Measurements from ENCODE around the gene MYEOV. TPM values are rescaled to one million over a fixed set of nuclear protein-coding genes. Genes with fewer than 3 reads are reported as not detected.

MYEOV gene
- total and polyA plus RNA-seq, 2 of the 8 experiments (the other 6 are each of a cell fraction or from before 2014, with no cell fraction given), result 0.44 to 0.67 TPM

GRCh38 chr11:69280994-69281393, 13.0 kb upstream of the MYEOV start:
- CTCF ChIA-PET (ENCODE audit: partially characterized antibody), result interaction anchor here (1.7 to 5.3 kb wide), 2 partner anchors 12 to 381 kb away, joined by 4 to 24 read pairs; partner anchors contain the start of gene MYEOV
- no peaks in the 10 kb centered on the region; a peak in 1 of 7 replicates for H3K4me1 ChIP-seq (replicated peaks in 1 of 4; ENCODE audit: control insufficient read depth in 3 of 4, insufficient read depth in 4 of 4, low read length in 3 of 4)
- H3K4me3 ChIP-seq (ENCODE audit: extremely low read depth in 1 of 4, insufficient read depth in 2 of 4, low read depth in 3 of 4, low read length in 4 of 4), result no peak overlapping the region
- no peak overlapping the region for H3K9ac ChIP-seq (replicated peaks in 1 of 4; ENCODE audit: extremely low read depth in 1 of 4, low read depth in 3 of 4, low read length in 3 of 4)
- H4K91ac ChIP-seq (replicated peaks; ENCODE audit: insufficient read length, low read length), result no peak overlapping the region
- H3K23ac ChIP-seq (ENCODE audit: insufficient read length), result no peak overlapping the region
- FAIRE-seq, result no peak
- H4K20me1 ChIP-seq (replicated peaks in 1 of 2; ENCODE audit: control insufficient read depth in 1 of 2, insufficient read depth in 2 of 2, low read length in 2 of 2), result peaks cover 0 to 3% of the 10 kb centered on the region in 2 experiments
- no peak overlapping the region for H3K18ac ChIP-seq (ENCODE audit: extremely low read depth, low read length)
- no peak overlapping the region for H3K4ac ChIP-seq (replicated peaks; ENCODE audit: insufficient read length, low read depth, low read length)
- H2BK12ac ChIP-seq (ENCODE audit: low read depth, low read length), result no peak overlapping the region
- no peaks in the 10 kb centered on the region for H3K79me1 ChIP-seq (ENCODE audit: low read depth, low read length)
- no peak for DNase-seq (ENCODE audit: low read depth in 1 of 2, low spot score in 2 of 2)
- POLR2A ChIA-PET (ENCODE audit: partially characterized antibody), result no interaction called here
- H2BK15ac ChIP-seq (ENCODE audit: low read length), result no peak overlapping the region
- no peaks in the 10 kb centered on the region; a peak in 1 of 4 replicates for H3K9me3 ChIP-seq (ENCODE audit: insufficient read depth in 2 of 2, low read depth in 1 of 2, low read length in 1 of 2)
- no peak overlapping the region for H3K27ac ChIP-seq (ENCODE audit: low read depth, low read length)
- H4K8ac ChIP-seq (ENCODE audit: extremely low read depth, insufficient read depth, low read length), result no peak overlapping the region
- no peak overlapping the region for H3K4me2 ChIP-seq (ENCODE audit: insufficient read depth in 1 of 2, low read depth in 2 of 2, low read length in 2 of 2)
- no peaks in the 10 kb centered on the region for H3K79me2 ChIP-seq (ENCODE audit: control insufficient read depth in 1 of 2, insufficient read depth in 2 of 2, low read length in 2 of 2)
- no peak overlapping the region for H3K56ac ChIP-seq (replicated peaks; ENCODE audit: insufficient read length, low read depth, low read length)
- no peak overlapping the region for H2AK5ac ChIP-seq (ENCODE audit: low read depth, low read length)
- no peaks in the 10 kb centered on the region for H3K36me3 ChIP-seq (ENCODE audit: control insufficient read depth in 2 of 4, insufficient read depth in 4 of 4, low read length in 3 of 4)
- WGBS, 2 experiments (ENCODE audit: extremely low coverage in 1 of 2, insufficient coverage in 1 of 2, insufficient read length in 1 of 2, insufficient replicate concordance in 2 of 2, low coverage in 1 of 2, low lambda C conversion rate in 2 of 2, missing lambda C conversion rate in 1 of 2), result 79% methylated on average over 6 of the region's 6 CpGs; no CpG with 5 or more reads in 1 of the 2 experiments
- no peak overlapping the region for H2BK120ac ChIP-seq (replicated peaks; ENCODE audit: low read depth, low read length)
- H3K23me2 ChIP-seq (ENCODE audit: low read depth, low read length), result peaks cover 7% of the 10 kb centered on the region
- H4K5ac ChIP-seq (ENCODE audit: insufficient read length, low read depth, low read length), result no peak overlapping the region
- no peak overlapping the region for H2BK20ac ChIP-seq (ENCODE audit: low read length)
- H2AFZ ChIP-seq (ENCODE audit: low read length), result no peak overlapping the region
- H3K27me3 ChIP-seq (replicated peaks in 1 of 4; ENCODE audit: control insufficient read depth in 3 of 4, extremely low read depth in 1 of 4, insufficient read depth in 3 of 4, low read length in 3 of 4), result no peaks in the 10 kb centered on the region; a peak in 2 of 7 replicates
- H3K14ac ChIP-seq (ENCODE audit: insufficient read length), result no peak overlapping the region
- H2BK5ac ChIP-seq (ENCODE audit: low read depth, low read length), result no peak overlapping the region
- TF ChIP-seq BRCA1 (IDR thresholded peaks at IDR 0.05; ENCODE audit: low read depth, low read length), result no peak
- TF ChIP-seq SP2 (IDR thresholded peaks at IDR 0.05; ENCODE audit: low read length), result no peak
- no peak for TF ChIP-seq FOSL1 (IDR thresholded peaks at IDR 0.05; ENCODE audit: insufficient read depth, low read depth, low read length)
- TF ChIP-seq USF2 (IDR thresholded peaks at IDR 0.05; ENCODE audit: low read length), result no peak
- no peak for TF ChIP-seq TAF1 (IDR thresholded peaks at IDR 0.05; ENCODE audit: low read depth, low read length)
- no peak for TF ChIP-seq SIRT6 (IDR thresholded peaks at IDR 0.05; ENCODE audit: low read length)
- TF ChIP-seq JUND (IDR thresholded peaks at IDR 0.05; ENCODE audit: low read length), result no peak
- no peak for TF ChIP-seq ZNF274 (IDR thresholded peaks at IDR 0.05; ENCODE audit: borderline replicate concordance, extremely low read depth, low read length)
- TF ChIP-seq E2F6 (IDR thresholded peaks at IDR 0.05), result no peak
- no peak for TF ChIP-seq NANOG (IDR thresholded peaks at IDR 0.05; ENCODE audit: insufficient read depth, low read depth, low read length, poor library complexity, severe bottlenecking)
- no peak for TF ChIP-seq PHF8 (conservative IDR thresholded peaks at IDR 0.05; ENCODE audit: low read depth, low read length)
- TF ChIP-seq TAF7 (optimal IDR thresholded peaks at IDR 0.05; ENCODE audit: borderline replicate concordance, low read depth, low read length), result no peak

Data from H1 (cell line).